GM19324 (cell line): ENCODE measurements around the gene SAMD3.
A peak's percentile ranks its signal among the peaks of the same experiment; 100 is the strongest.
"Not testable (repeated sequence)": the region's sequence is repeated elsewhere in the genome, so short reads cannot be mapped to it uniquely, and the experiment has no call there.

Experiments used
- ATAC-seq: cut with Tn5 transposase; IDR thresholded peaks from one replicate; pipeline ENCODE4 v1.9.1; 2021; ENCODE audit warnings: mild to moderate bottlenecking, moderate library complexity; ENCODE audit not compliant: unreplicated experiment, low FRiP score

SAMD3 gene

GRCh38 chr6:130212215-130212874 is 10.4 kb downstream of the SAMD3 start:
- no peak for ATAC-seq

DNA sequence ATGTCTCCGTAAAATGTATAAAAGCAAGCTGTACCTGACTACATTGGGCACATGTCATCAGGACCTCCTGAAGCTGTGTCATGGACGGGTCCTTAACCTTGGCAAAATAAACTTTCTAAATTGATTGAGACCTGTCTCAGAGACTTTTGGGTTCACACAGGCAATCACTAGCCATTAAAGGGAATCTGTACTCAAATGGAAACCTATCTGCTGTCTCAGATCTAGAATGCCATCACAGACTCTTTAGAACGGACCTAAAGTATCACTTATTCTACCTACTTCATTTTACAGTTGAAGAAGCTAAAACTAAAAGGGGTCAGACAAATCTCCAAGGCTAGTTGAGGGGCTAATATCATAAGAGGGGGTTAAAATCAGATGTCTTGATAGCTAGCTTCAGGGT is 11.1 kb downstream of the SAMD3 start:
- ATAC-seq, result no peak

- no peak for ATAC-seq
Observed at GRCh38 chr6:130207979-130208649, 14.6 kb downstream of the SAMD3 start.

DNA sequence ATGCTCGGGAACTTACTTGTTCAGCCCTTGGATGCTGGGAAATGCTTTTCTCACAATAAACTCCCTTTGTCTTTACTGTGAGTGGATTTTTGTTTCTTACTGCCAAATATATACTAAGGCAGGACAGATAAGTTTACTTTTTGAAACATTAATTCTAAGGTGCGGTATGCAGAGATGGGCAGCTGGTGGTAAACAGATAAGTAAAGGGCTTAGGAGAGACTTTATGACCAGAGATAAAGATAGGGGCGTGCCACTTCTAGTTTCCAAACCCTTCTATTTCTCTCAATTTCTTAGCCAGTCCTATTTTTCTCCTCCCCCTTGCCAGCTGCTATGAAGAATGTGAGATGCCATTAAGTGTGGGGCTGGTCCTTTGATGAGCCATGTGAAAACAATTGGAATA is 16.3 kb downstream of the SAMD3 start:
- ATAC-seq, result no peak

DNA sequence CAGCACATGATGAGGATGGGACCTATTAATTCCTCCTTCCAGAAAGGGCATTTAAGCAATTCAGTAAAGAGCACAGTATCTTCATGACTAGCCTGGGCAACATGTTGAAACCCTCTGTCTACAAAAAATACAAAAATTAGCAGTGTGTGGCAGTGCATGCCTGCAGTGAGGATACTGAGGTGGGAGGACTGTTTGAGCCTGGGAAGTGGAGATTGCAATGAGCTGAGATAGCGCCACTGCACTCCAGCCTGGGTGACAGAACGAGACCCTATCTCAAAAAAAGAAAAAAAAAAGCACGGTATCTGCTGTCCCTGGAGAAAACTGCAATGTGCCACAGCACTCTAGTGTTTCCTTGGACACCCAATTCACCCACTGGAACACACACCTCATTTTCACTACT is 18.4 kb downstream of the SAMD3 start:
- no peak for ATAC-seq

DNA sequence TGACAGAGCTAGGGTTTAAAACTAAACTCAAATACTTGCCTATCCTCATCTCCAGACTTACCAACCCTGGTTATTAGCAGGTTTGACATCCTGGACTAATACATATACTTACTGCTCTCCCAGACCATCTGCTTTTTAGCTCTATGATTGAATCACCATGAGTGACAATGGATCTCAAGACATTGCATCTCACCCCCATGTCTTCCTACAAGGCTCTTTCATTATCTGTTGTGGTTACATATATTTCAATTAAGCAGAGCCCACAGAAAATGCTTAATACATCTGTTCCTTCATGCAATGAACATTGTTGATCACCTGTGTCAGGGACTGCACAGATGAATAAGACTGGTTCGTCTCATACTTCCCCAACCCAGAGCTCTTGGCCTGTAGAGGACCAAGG is 19.4 kb downstream of the SAMD3 start:
- ATAC-seq, result no peak

DNA sequence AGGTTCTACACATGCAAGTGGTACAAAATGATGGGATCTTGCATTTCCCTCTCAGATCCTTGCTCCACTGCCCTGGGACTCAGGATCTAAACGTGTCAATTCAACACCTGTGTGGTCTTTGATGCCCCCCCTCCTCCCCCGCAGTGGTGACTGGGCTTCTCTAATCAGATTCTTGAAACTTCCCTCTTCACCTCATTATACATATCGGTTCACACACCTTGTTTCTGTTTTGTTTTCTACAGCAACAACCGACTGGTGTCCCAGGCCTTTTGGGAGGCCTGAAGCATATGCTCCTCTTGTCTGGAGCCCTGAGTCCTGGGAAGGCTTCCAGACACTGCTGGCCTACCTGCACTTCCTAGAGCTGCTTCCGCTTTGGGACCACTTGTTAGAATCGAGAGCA is 20.0 kb downstream of the SAMD3 start:
- peak; percentile 89 for ATAC-seq

DNA sequence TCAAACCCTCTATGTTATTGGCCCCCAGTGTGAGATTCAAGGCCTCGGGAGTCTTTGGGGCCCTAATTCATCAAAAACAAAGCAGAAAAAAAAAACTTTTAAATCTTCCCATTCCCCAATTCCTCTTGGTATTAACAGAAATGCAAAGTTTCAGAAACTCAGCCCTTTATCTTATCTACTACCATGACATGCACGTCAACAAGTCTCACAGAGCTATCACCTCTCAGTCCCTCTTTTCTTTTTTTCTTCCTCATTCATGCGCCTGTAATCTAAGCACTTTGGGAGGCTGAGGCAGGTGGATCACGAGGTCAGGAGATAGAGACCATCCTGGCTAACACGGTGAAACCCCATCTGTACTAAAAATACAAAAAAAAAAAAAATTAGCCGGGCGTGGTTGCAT is 22.7 kb downstream of the SAMD3 start:
- no peak for ATAC-seq

DNA sequence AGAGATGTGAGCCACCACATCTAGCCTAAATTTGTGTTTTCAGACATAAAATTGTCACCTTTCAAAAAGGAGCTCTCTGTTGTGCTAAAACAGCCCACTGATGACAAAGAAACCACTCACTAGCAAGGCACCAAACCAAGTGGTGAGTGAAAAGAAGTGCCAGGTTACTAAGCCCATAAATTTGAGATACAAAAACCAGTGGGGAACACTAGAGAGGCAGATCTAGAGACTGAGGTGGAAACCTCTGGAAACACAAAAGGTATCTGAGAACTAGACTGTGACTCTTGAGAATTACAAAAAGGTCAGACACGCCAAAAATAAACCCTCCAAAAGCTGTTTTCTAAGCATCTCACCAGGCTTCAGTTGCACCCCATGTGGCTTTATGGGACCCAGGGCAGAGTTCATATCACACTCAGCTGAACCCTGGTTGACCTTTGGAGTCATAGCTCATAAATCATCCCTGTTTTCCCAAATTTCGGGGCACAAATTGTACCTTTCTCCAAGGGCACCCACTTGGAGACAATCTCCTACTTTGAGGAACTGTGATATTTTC is 24.2 kb downstream of the SAMD3 start:
- ATAC-seq, result no peak

GRCh38 chr6:130197816-130198482 is 24.8 kb downstream of the SAMD3 start:
- ATAC-seq, result not testable (repeated sequence)

DNA sequence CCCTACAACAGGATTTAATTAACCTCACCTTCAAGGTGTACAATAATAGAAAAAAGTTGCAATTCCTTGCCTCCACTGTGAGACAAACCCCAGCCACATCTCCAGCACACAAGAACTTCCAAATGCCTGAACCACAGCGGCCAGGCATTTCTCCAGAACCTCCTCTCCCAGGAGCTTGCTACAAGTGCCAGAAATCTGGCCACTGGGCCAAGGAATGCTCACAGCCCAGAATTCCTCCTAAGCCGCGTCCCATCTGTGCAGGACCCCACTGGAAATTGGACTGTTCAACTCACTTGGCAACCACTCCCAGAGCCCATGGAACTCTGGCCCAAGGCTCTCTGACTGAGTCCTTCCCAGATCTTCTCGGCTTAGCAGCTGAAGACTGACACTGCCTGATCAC is 28.3 kb downstream of the SAMD3 start:
- ATAC-seq, result not testable (repeated sequence)

DNA sequence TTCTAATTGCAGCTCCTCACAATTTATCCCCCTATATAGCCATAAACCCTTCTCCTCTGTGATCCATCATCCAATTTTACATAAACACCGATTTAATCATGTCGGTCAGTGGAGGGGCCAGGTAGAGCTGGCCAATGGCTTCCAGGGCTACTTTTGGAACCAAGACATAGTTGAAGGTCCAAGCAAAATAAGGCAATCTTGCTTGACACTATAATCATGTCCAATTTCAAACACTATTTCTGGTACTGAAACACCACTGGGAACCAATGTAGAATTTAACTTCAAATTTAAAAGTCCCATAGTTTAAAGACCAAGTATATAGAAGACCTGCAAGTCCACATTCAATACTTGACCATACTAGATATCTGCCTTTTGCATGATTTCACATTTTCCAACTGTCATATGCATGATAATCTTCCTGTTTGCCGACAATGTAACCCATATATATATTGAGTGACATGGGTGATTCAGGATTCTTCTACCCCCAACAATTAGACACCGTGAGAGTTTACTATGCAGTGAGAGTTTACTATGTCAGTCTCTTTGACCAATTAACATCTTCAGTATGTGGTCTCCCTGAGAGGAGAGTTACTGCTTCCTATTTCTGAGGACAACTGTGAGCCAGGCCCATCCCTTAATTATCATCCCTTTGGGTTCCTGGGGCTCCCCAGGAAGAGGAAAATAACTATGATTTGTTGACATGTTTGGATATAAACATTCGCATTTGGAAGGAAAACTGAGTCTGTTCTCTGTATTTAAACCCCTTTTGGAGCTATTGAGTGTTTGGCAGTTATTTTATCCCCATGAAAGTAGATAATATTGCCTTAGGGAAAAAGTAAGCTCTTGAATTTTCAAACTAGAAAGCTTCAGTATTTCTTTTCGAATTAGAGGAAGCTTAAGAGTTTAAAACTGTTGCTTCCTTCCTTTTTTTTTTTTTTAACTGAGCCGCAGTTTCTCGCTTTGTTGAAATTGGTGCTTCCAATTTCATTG is 31.8 kb downstream of the SAMD3 start:
- no peak for ATAC-seq

DNA sequence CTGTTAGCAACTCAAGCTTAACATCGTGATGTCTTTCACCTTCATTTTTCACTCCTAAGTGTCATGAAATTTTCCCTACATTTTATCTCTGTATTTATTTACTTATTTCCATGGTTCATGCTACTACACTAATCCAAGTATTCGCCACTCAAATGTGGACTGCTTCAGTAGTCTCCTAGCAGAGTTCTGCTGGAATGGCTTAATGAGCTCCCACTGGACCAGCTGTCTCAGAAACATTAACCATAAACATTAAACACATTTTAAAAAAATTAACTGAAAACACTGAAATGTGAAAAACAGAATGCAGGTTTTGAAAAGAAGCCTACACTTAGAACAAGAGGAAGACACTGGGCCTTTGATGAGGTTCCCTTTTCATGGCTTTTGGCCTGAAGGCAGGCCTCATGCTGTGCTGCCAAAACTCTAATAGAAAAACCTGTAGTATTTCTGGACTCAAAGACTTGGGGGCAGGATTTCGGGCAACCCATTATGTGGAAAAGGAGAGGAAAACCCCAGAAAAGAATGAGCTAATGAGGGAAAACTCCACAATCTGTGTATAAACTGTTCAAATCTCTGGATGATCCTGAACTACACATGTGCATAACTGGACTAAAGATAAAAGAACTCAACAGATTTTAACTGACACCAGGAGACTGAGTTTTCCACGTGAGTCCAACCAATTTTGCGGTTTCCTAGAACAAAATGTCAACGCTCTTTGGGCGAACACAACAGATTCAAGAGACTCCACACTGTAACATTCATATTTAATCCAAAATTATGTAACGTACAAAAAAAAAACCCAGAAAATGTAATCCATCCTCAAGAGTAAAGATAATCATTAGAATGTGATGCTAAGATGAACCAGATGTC is 33.0 kb downstream of the SAMD3 start:
- ATAC-seq, result no peak

DNA sequence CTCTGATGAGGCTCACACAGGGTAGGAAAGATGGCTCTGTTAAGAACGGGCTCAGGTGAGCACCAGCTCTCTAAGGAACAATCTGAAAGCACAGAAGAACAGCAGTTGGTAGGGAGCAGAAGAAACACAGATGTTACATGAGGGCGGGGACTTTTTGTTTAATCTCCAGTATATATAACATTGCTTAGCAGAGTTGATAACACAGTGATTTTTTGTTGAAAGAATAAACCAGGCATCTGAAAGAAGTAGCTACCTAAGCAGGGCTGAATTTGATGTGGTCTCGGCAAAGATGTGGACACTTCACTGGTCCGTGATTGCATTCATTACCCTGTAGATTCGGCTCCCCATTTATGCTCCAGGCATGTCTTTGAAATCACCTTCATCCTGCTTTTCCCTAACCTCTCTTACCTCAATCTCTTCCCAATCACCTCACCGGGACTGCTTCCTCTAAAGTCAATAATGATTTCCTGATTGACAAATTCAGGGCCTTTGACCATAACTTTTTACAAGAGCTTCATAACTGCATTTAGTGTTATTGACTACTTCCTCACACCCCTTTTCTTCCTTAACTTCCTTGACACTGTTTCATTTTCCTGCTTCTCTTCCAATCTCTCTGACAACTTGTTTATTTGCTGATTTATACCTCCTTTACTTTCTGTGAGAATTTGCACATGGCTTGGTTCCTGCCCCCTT is 34.4 kb downstream of the SAMD3 start:
- no peak for ATAC-seq

DNA sequence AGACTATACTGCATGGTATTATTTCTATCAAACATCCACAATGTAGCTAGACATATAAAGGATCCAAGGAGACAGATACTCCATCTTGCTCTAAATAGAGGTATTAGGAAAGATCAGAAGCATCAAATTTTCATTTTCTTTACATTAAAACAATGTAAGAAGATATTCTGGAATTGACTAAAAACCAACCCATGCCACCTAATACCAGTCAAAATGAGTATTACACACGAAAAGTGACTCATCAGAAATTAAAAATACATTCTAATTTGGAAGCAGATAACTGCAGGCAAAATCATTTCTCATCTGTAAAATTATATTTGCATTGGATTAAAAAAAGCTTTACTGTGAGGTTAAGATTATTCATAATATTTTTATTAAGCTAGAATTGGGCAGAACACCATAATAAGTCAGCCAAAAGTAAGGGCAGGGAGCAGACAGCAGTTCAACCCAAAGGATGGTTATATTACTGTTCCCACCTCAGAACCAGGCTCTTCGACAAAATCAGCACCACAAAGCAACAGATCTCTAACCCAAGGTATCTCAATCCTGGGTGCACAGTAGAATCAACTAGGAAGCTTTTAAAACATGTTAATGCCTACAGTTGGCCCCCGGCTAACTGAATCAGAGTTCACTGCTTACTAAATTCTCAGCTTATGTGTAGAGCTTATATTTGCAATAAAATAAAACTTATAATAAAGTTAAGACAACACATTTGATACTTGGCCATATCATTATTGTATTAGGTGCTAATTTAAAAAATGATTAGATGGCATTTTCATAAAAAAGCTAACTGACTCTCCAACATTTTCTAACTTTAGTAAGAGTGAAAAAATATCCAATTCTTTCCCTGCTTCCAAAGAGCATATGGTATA is 35.2 kb downstream of the SAMD3 start:
- no peak for ATAC-seq

- no peak for ATAC-seq
Observed at GRCh38 chr6:130185658-130186057, 37.1 kb downstream of the SAMD3 start.

GRCh38 chr6:130183271-130184222 is 39.2 kb downstream of the SAMD3 start:
- ATAC-seq, result no peak
